ENCODE results near the gene AK5. TPM values are rescaled to one million over a fixed set of nuclear protein-coding genes. Genes with fewer than 3 reads are reported as not detected.

The AK5 gene
- total RNA-seq, 1 donor from 2014 or later: 1.0 TPM

- TF ChIP-seq, protein P1, sequence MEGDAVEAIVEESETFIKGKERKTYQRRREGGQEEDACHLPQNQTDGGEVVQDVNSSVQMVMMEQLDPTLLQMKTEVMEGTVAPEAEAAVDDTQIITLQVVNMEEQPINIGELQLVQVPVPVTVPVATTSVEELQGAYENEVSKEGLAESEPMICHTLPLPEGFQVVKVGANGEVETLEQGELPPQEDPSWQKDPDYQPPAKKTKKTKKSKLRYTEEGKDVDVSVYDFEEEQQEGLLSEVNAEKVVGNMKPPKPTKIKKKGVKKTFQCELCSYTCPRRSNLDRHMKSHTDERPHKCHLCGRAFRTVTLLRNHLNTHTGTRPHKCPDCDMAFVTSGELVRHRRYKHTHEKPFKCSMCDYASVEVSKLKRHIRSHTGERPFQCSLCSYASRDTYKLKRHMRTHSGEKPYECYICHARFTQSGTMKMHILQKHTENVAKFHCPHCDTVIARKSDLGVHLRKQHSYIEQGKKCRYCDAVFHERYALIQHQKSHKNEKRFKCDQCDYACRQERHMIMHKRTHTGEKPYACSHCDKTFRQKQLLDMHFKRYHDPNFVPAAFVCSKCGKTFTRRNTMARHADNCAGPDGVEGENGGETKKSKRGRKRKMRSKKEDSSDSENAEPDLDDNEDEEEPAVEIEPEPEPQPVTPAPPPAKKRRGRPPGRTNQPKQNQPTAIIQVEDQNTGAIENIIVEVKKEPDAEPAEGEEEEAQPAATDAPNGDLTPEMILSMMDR (IDR thresholded peaks at IDR 0.05): no peak
- H3K9me3 ChIP-seq: no peaks in the 10 kb centered on the region
- no peak for DNase-seq
- no peaks in the 10 kb centered on the region for H3K36me3 ChIP-seq
- no peak for ATAC-seq
- no peaks in the 10 kb centered on the region for H3K27me3 ChIP-seq (ENCODE audit: low read depth)
- H3K27ac ChIP-seq: no peak overlapping the region
- no peak overlapping the region for H3K4me3 ChIP-seq
- intact Hi-C loops (cut with DNase I): no loop called here
- H3K4me1 ChIP-seq: no peaks in the 10 kb centered on the region
Measured at GRCh38 chr1:77421504-77422233, 139.8 kb downstream of the AK5 start.

GRCh38 chr1:77424236-77424635 is 142.4 kb downstream of the AK5 start:
- no peaks in the 10 kb centered on the region for H3K36me3 ChIP-seq
- H3K4me1 ChIP-seq: no peaks in the 10 kb centered on the region
- TF ChIP-seq, protein P1 (IDR thresholded peaks at IDR 0.05): no peak
- H3K4me3 ChIP-seq: no peak overlapping the region
- no peaks in the 10 kb centered on the region for H3K27me3 ChIP-seq (ENCODE audit: low read depth)
- no peak for DNase-seq
- intact Hi-C loops (cut with DNase I): no loop called here
- peaks cover 5% of the 10 kb centered on the region for H3K9me3 ChIP-seq
- H3K27ac ChIP-seq: no peak overlapping the region
- no peak for ATAC-seq

- DNase-seq (no peak), ATAC-seq (no peak)
- intact Hi-C loops (cut with DNase I): no loop called here
- Histone ChIP-seq H3K9me3 (peaks cover 5% of the 10 kb centered on the region), H3K27ac (no peak overlapping the region), H3K27me3 (ENCODE audit: low read depth) (no peaks in the 10 kb centered on the region), H3K36me3 (no peaks in the 10 kb centered on the region), H3K4me1 (no peaks in the 10 kb centered on the region), H3K4me3 (no peak overlapping the region)
- TF ChIP-seq, protein P1 (IDR thresholded peaks at IDR 0.05): no peak
Measured at GRCh38 chr1:77428068-77428467, 146.2 kb downstream of the AK5 start.

DNA sequence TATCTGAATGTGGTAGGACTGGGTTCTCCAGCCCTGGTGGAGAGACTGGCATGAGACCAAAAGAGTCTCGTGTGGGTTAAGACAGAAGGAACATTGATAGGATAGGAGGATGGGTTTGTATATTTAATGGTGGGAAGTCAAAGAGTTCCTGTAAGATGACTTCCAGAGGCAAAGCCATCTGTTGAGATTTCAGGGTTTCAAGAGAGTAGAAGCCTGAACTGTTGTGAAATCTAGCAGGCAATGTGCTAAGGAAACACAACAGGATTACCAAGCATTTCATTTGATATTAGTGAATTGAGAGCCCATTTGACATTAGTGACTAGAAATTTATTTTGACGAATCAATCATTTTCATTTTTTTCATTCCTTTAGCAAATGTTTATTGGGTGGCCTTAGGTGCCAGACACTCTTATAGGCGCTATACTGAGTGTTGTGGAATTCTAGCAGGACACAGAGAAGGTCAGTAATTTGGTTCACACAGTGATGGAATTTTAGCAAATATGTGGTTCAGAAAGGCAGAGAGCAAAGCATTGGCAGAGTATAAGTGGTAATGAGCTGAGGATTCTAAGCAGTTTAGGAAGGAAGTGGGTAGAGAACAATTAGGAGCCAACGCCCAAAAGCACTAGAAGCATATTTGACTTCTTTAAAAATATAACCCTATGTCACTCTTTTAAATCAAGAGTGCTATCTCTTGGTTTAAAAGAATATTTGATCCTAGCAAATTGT is 149.3 kb downstream of the AK5 start:
- no peaks in the 10 kb centered on the region for H3K36me3 ChIP-seq
- peaks cover 5% of the 10 kb centered on the region for H3K9me3 ChIP-seq
- ATAC-seq (no peak), DNase-seq (no peak)
- no peak overlapping the region for H3K27ac ChIP-seq
- no peaks in the 10 kb centered on the region for H3K4me1 ChIP-seq
- no peak overlapping the region for H3K4me3 ChIP-seq
- TF ChIP-seq, protein P1 (IDR thresholded peaks at IDR 0.05): no peak
- intact Hi-C loops (cut with DNase I): no loop called here
- no peaks in the 10 kb centered on the region for H3K27me3 ChIP-seq (ENCODE audit: low read depth)

- no peaks in the 10 kb centered on the region for H3K27me3 ChIP-seq (ENCODE audit: low read depth)
- no peaks in the 10 kb centered on the region for H3K36me3 ChIP-seq
- DNase-seq (no peak), ATAC-seq (no peak)
- H3K4me3 ChIP-seq: no peak overlapping the region
- H3K27ac ChIP-seq: no peak overlapping the region
- intact Hi-C loops (cut with DNase I): no loop called here
- H3K4me1 ChIP-seq: no peaks in the 10 kb centered on the region
- TF ChIP-seq, protein P1 (IDR thresholded peaks at IDR 0.05): no peak
- no peaks in the 10 kb centered on the region for H3K9me3 ChIP-seq
Measured at GRCh38 chr1:77433934-77434333, 152.1 kb downstream of the AK5 start.
